ENCODE measurements around the gene ZNF831.
A peak's percentile ranks its signal among the peaks of the same experiment; 100 is the strongest.

The ZNF831 gene

GRCh38 chr20:59141818-59142581 is 21.6 kb upstream of the ZNF831 start:
- DNase-seq (ENCODE audit: low spot score), result peak; percentile 43

- DNase-seq (ENCODE audit: low spot score), result no peak
These were observed 20.3 kb upstream of the ZNF831 start for GRCh38 chr20:59143326-59143725.

- DNase-seq (ENCODE audit: low spot score), result no peak
These were observed 19.3 kb upstream of the ZNF831 start for GRCh38 chr20:59144179-59144830.

GRCh38 chr20:59144831-59145196 is 18.8 kb upstream of the ZNF831 start:
- no peak for DNase-seq (ENCODE audit: low spot score)

- DNase-seq (ENCODE audit: low spot score), result no peak
These were observed 18.2 kb upstream of the ZNF831 start for GRCh38 chr20:59145247-59145923.

- DNase-seq (ENCODE audit: low spot score), result no peak
These were observed 17.5 kb upstream of the ZNF831 start for GRCh38 chr20:59145924-59146779.

- no peak for DNase-seq (ENCODE audit: low spot score)
These were observed 16.6 kb upstream of the ZNF831 start for GRCh38 chr20:59146780-59147565.

- no peak for DNase-seq (ENCODE audit: low spot score)
These were observed 16.0 kb upstream of the ZNF831 start for GRCh38 chr20:59147586-59147985.

- DNase-seq (ENCODE audit: low spot score), result no peak
These were observed 14.7 kb upstream of the ZNF831 start for GRCh38 chr20:59148701-59149493.

GRCh38 chr20:59149678-59150504 is 13.7 kb upstream of the ZNF831 start:
- DNase-seq (ENCODE audit: low spot score), result no peak

- no peak for DNase-seq (ENCODE audit: low spot score)
These were observed 12.8 kb upstream of the ZNF831 start for GRCh38 chr20:59150821-59151251.

- DNase-seq (ENCODE audit: low spot score), result no peak
These were observed 12.2 kb upstream of the ZNF831 start for GRCh38 chr20:59151391-59151790.

- no peak for DNase-seq (ENCODE audit: low spot score)
These were observed 11.8 kb upstream of the ZNF831 start for GRCh38 chr20:59151820-59152219.

GRCh38 chr20:59152559-59153354 is 10.9 kb upstream of the ZNF831 start:
- DNase-seq (ENCODE audit: low spot score), result no peak

GRCh38 chr20:59153355-59153681 is 10.3 kb upstream of the ZNF831 start:
- no peak for DNase-seq (ENCODE audit: low spot score)

- no peak for DNase-seq (ENCODE audit: low spot score)
These were observed 9.8 kb upstream of the ZNF831 start for GRCh38 chr20:59153832-59154231.

GRCh38 chr20:59154317-59155013 is 9.2 kb upstream of the ZNF831 start:
- no peak for DNase-seq (ENCODE audit: low spot score)

GRCh38 chr20:59157064-59157463 is 6.6 kb upstream of the ZNF831 start:
- no peak for DNase-seq (ENCODE audit: low spot score)
